GM12864 (cell line): ENCODE results near the gene PGAM2.

Experiments
- DNase-seq: peaks from one replicate; pipeline ENCODE4 v3.0.0-alpha.2; 2011; ENCODE audit warnings: low read depth
- H3K4me3 ChIP-seq: 2 replicates; pipeline ENCODE4 v1.5.1; 2011; ENCODE audit warnings: mild to moderate bottlenecking, low read depth, low read length, control low read depth
- CTCF ChIP-seq: IDR thresholded peaks from 2 replicates; pipeline ENCODE4 v1.5.1; 2011; ENCODE audit warnings: low read depth, mild to moderate bottlenecking, moderate library complexity, low read length, control low read depth, inconsistent platforms; ENCODE audit errors: missing control alignments

The PGAM2 gene

GRCh38 chr7:44063894-44064651 is 1.3 kb downstream of the PGAM2 start:
- no peak for DNase-seq
- TF ChIP-seq CTCF, result no peak
- H3K4me3 ChIP-seq, result no peak overlapping the region

DNA sequence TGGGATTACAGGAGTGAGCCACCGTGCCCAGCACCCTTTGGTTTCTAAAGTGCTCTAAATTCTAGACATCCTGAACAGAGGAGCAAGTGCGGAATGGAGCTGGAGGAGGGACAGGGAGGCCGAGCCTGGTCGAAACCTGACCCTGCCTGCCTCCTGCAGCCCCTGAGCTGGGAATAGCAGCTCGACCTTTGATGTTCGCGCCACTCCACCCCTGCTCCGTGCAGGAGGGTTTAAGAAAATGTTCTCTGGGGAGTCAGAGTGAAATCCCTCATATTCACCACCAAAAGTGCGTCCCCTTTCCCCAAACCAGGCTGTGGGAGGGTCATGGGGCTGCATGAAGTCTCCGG is 1.8 kb downstream of the PGAM2 start:
- no peak for TF ChIP-seq CTCF
- no peak for DNase-seq
- no peak overlapping the region for H3K4me3 ChIP-seq

DNA sequence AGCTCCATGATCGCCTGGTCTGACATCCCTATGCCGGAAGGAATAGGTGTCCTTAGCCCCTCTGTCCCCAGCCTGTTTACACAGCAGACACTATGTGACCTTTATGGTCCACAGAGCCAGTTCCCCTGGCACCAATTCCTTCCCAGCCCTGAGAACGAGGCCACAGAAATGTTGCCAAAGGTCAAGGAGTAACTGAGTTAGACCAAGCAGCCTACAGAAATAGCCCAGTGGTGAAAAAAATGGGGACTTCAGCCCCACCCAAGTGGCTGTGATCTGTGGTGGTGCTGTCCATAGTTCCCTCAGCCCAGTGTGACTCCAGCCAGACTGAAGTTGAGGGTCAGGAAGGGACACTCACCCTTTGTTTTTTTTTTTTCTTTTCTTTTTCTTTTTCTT is 2.5 kb downstream of the PGAM2 start:
- H3K4me3 ChIP-seq, result no peak overlapping the region
- no peak for TF ChIP-seq CTCF
- DNase-seq, result no peak

- no peak overlapping the region for H3K4me3 ChIP-seq
- no peak for TF ChIP-seq CTCF
- DNase-seq, result no peak
Observed at GRCh38 chr7:44062180-44062902, 3.0 kb downstream of the PGAM2 start.

GRCh38 chr7:44061645-44062179 is 3.7 kb downstream of the PGAM2 start:
- no peak for TF ChIP-seq CTCF
- no peak overlapping the region for H3K4me3 ChIP-seq
- no peak for DNase-seq

DNA sequence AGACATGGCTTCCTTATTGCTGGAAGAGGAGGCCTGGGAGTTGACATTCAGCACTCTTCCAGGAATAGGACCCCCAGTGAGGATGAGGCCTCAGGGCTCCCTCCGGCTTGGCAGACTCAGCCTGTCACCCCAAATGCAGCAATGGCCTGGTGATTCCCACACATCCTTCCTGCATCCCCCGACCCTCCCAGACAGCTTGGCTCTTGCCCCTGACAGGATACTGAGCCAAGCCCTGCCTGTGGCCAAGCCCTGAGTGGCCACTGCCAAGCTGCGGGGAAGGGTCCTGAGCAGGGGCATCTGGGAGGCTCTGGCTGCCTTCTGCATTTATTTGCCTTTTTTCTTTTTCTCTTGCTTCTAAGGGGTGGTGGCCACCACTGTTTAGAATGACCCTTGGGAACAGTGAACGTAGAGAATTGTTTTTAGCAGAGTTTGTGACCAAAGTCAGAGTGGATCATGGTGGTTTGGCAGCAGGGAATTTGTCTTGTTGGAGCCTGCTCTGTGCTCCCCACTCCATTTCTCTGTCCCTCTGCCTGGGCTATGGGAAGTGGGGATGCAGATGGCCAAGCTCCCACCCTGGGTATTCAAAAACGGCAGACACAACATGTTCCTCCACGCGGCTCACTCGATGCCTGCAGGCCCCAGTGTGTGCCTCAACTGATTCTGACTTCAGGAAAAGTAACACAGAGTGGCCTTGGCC is 4.3 kb downstream of the PGAM2 start:
- TF ChIP-seq CTCF, result no peak
- DNase-seq, result no peak
- H3K4me3 ChIP-seq, result no peak overlapping the region
